HG02852 (cell line): ENCODE data around the gene HSPA14.
"Not testable (repeated sequence)": the region's sequence is repeated elsewhere in the genome, so short reads cannot be mapped to it uniquely, and the experiment has no call there.

Source experiments
- ATAC-seq: cut with Tn5 transposase; IDR thresholded peaks from one replicate; pipeline ENCODE4 v1.9.1; 2021; ENCODE audit warnings: mild to moderate bottlenecking, moderate library complexity; ENCODE audit not compliant: unreplicated experiment

The HSPA14 gene

DNA sequence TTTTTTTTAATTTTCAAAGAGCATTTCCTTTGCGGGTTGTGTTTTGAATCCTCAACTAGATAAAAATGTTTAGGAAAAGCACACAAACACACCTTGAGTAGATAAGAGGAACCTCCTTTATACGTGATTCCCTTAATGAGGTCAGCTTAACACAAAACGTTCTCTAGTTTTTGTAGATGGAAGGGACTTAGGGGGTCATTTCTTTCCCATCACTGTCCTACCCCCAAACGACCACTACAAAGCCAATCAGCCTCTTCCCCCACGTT, 41.8 kb downstream of the HSPA14 start:
- no peak for ATAC-seq

DNA sequence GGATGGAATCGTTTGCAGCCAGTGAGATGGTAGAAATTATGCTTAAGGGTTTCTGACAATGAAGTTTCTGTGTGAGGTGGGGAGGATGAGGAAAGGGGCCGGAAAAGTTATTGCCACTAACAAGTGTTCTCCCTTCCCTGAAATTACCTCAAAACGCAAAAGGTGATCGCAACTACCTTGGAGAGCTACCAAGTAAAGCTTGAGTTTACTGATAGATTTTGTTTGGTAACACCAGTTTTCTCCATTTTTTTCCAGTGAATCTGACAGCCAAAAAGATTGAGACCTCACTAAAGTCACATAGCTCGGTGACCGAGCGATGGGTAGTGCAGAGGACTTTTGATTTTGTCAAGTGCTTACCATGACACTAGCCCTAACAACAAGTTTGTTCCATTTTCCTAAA, 42.1 kb downstream of the HSPA14 start:
- ATAC-seq, result no peak

DNA sequence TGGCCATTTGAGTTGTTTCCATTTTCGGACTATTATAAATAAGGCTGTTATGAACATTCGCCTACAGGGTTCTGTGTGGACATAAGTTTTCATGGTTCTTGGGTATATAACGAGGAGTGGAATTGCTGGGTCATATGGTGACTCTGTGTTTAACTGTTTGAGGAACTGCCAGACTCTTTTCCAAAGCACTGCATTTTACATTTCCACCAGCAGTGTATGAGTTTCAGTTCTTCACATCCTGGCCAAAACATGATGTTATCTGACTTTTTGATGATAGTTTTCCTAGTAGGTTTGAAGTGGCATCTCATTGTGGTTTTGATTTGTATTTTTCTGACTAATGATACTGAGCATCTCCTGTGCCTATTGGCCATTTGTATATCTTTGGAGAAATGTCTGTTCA, 46.0 kb downstream of the HSPA14 start:
- ATAC-seq, result no peak

DNA sequence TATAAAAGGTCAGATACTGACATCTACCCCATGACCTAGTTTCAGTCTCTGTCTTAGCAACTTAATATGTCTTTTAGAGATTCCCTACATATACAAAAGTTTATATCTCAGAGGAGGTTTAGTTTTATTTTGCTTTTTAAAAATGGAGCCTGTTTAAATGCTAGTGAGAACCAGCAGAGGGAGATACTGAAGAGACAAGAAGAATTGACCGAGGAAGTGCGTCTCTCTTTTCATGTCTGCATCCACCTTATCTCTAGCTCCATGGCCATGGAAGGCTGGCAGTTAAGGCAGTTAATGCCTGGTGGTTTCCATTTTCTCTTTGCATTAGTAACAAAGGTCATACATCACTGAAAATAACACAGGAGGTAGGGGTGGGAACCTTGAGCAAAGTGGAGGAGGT, 51.2 kb downstream of the HSPA14 start:
- ATAC-seq, result no peak

DNA sequence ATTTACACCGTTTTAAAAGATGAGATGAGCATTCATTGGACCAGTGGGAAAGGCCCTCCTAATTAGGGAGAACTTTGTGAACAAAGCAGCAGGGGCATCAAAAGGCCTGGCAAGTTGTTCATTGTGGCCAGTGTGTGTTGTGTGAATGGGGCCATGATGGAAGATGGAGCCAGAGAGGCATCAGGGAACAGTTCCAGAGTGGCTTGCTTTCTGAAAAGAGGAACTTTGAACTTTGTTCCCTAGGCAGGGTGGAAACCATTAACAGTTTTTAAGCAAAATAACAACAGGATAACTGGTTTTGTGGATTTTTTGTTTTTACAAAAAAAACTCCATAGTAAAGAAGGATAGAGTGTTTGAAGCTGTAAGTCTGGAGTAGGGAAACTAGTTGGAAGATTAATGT, 53.0 kb downstream of the HSPA14 start:
- no peak for ATAC-seq

DNA sequence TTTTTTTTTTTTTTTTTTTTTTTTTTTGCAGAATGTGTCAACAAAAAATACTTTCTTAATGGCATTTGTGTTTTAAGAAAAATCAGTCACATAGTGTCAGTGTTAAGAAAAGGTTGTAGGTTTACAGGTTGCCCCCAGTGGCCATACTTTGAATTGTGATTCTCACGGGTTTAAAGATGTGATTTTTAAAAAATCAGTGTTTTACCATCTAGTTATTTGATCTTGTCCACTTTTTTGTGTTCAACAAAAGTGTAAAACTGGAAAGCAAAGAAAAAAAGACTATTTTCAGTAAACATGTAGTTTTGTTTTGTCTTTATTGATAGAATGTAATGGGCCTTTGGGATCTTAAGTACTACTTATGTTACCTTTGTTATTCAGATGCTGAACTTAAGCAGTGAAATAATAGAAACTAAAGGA, 66.2 kb downstream of the HSPA14 start:
- no peak for ATAC-seq

DNA sequence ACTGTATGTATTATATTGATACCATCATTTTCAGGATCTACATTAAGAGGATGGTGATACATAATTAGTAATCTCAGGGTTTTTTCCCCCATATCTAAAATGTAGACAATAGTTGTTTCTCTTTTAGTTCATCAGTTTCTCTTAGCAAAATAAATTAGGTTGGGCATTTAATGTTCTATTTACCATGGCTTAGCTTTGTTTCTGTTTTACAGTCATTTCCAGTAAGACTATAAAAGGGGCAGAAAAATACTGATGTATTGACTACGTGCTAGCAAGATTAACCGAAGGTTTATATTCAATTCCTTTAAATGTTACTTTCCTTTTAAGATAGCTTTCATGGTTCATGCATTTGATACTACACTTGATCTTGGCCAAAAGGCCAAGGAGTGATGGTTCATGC, 66.8 kb downstream of the HSPA14 start:
- no peak for ATAC-seq

DNA sequence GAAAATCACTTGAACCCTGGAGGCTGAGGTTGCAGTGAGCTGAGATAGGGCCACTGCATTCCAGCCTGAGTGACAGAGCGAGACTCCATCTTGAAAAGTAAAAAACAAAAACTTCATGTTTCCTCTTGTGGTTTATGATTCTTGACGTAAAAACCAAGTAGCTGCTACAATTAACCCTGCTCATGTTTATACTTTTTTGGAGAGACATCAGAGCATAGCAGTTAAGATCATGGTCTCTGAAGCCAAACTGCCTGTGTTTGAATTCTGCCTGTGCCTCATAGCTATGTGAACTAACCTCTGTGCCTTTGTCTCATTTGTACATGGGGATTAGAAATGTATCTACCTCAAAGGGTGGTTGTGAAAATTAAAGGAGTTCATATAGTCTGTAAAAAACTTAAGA, 67.8 kb downstream of the HSPA14 start:
- ATAC-seq, result no peak

DNA sequence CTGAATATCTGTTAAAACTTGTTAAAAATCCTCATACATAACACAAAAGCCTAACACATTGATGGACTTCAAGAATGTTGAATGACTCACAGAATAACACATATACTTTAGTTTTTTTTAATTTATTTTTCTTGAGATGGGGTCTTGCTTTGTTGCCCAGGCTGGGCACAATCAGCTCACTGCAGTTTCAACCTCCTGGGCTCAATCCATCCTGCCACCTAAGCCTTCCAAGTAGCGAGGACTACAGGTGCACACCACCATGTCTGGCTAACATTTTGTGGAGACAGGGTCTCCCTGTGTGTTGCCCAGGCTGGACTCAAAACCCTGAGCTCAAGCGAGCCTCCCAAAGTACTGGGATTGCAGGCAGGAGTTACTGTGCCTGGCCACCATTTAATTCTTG, 68.7 kb downstream of the HSPA14 start:
- ATAC-seq, result no peak

DNA sequence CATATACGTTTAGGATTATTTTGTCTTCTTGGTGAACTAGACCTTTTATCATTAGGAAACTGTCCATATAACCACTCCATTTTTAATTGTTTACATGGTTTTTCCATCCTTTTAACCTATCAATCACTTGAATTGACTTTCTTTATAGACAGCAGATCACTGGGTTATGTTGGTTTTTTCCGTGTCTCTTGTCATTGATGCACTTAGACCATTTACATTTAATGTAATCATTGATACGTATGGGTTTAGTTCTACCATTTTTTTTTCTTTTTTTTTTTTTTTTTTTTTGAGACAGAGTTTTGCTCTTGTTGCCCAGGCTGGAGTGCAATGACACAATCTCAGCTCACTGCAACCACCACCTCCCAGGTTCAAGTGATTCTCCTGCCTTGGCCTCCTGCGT, 69.5 kb downstream of the HSPA14 start:
- ATAC-seq, result not testable (repeated sequence)

DNA sequence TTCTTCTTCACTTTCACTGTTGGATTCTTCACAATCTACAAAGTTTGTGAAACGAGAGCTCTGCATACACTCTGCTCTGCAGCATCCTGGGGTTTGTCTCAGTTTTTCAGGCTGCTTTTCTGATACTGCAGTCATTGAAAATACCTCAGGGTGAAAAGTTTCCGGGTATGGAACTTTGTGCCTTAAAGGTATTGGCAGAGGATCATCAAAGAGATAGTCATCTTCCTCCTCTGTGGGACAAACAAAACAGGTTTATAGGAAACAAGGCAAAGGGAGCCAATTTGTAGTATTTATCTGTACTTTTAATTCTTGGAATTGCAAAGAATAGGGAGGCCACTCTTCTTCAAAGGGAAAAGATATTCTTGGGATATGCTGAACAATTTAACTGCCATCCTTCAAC, 71.0 kb downstream of the HSPA14 start:
- ATAC-seq, result no peak

DNA sequence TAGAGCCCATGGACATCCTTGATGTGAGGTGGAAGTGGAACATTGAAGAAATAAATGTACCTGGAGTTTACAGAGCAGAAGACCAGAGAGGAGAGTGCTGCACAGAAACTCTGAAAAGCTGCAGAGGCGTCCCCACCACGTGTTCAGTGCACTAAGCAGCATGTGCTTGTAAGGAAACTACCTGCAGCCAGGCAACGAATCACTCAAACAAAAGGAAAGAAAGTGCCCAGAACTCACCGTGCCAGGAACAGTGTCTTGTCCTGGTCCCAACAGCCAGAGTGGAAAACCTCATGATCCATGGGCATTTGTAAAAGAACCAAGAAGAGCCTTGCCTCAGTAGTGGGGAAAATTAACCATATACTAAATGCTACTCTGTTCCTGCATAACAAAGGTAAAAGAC, 72.8 kb downstream of the HSPA14 start:
- ATAC-seq, result no peak

DNA sequence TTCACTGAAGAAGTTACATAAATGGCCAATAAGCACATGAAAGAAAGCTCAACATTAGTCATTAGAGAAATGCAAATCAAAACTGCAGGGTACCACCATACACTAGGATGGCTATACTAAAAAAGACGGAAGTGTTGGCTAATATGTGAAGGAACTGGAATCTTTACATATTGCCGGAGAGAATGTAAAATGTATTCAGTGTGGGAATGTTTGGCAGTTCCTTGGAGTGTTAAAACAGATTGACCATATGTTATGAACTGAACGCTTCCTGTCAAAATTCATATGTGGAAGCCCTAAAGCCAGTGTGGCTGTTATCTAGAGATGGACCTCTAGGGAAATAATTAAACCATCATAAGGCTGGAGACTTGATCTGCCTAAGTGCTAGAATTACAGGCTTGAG, 73.7 kb downstream of the HSPA14 start:
- no peak for ATAC-seq

DNA sequence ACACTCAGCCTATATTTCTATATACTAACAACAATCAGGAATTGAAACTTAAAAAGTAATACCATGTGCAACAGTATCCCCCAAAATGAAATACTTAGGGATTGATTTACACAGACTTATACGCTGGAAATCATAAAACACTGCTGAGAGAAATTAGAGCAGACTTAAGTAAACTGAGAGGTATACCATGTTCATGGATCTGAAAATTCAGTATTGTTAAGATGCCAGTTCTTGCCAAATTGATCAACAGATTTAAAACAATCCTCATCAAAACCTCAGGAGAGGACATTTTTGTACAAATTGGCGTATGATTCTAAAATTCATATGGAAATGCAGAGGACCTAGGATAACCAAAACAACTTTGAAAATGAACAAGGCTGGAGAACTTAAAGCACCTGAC, 78.5 kb downstream of the HSPA14 start:
- ATAC-seq, result no peak

DNA sequence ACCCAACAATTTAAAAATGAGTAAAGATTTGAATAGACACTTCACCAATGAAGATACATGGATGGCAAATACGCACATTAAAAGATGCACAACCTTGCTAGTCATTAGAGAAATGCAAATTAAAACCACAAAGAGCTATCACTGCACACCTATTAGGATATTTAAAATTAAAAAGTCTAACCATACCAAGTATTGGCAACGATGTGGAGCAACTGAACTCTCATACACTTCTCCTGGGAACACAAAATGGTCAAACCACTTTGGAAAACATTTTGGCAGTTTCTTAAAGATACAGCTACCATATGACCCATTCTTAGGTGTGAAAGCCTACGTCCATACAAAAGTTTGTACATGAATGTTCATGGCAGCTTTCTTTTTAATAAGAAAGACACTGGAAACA, 79.7 kb downstream of the HSPA14 start:
- ATAC-seq, result no peak

DNA sequence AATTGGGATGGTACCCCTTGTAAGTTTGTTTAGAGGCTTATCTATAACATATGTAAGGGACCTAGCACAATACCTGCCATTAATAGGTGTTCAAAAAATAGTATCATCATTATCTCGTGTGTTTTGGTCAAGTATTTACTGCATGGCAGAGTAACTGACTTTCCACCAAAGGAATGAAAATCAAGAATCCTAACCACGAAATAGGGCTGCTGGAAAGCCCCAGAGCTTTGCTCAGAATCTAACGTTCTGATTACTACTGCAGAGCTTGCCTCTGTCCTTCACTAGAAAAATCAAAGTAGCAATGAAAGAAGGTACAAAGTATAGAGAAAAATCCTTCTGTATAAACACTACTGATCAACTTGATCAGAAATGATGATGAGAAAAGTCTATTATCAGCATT, 80.9 kb downstream of the HSPA14 start:
- ATAC-seq, result no peak
